ENCODE data around the gene HJURP. TPM values are rescaled to one million over a fixed set of nuclear protein-coding genes. Genes with fewer than 3 reads are reported as not detected.

The HJURP gene
- total RNA-seq, 1 experiment from 2014 or later, result 35.0 TPM

DNA sequence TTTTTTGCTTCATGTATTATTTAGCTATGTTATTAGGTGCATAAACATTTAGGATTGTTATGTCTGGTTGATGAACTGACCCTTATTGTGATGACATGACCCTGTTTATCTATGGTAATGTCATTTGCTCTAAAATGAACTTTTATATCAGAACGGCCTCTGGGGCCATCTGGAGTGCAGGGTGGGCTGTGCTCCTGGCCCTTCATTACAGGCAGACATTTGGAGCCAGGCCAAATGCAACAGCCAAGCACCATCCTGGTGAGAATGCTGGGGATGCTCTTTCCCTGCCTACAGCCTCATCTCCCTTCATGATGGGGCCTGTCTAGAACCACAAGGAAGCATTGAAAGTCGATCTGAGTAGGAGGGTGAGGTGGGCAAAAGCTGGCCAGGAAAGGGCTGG lies 38.0 kb downstream of the HJURP start:
- Mint-ChIP-seq H3K27me3 (ENCODE audit: insufficient read depth, unreplicated experiment) (no peaks in the 10 kb centered on the region), H3K4me3 (ENCODE audit: unreplicated experiment) (no peak overlapping the region), H3K9me3 (ENCODE audit: unreplicated experiment) (no peaks in the 10 kb centered on the region), H3K4me1 (ENCODE audit: low read depth, unreplicated experiment) (no peaks in the 10 kb centered on the region), H3K36me3 (ENCODE audit: insufficient read depth, unreplicated experiment) (no peaks in the 10 kb centered on the region), H3K27ac (ENCODE audit: unreplicated experiment) (no peak overlapping the region)
- Histone ChIP-seq H3K4me3 (ENCODE audit: low read depth, low read length) (no peak overlapping the region), H3K36me3 (ENCODE audit: control insufficient read depth, insufficient read depth, low read length) (no peaks in the 10 kb centered on the region), H3K9me3 (no peaks in the 10 kb centered on the region), H3K27me3 (replicated peaks; ENCODE audit: control insufficient read depth, insufficient read depth, low read length) (no peaks in the 10 kb centered on the region), H3K4me1 (no peaks in the 10 kb centered on the region)
- TF ChIP-seq, protein P1, sequence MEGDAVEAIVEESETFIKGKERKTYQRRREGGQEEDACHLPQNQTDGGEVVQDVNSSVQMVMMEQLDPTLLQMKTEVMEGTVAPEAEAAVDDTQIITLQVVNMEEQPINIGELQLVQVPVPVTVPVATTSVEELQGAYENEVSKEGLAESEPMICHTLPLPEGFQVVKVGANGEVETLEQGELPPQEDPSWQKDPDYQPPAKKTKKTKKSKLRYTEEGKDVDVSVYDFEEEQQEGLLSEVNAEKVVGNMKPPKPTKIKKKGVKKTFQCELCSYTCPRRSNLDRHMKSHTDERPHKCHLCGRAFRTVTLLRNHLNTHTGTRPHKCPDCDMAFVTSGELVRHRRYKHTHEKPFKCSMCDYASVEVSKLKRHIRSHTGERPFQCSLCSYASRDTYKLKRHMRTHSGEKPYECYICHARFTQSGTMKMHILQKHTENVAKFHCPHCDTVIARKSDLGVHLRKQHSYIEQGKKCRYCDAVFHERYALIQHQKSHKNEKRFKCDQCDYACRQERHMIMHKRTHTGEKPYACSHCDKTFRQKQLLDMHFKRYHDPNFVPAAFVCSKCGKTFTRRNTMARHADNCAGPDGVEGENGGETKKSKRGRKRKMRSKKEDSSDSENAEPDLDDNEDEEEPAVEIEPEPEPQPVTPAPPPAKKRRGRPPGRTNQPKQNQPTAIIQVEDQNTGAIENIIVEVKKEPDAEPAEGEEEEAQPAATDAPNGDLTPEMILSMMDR (IDR thresholded peaks at IDR 0.05; ENCODE audit: insufficient read depth in 1 of 2, low read depth in 1 of 2, low read length in 1 of 2, severe bottlenecking in 1 of 2, unreplicated experiment in 1 of 2), result no peak
- ChIA-PET POLR2A (no interaction called here), CTCF (no interaction called here)
- no peak for DNase-seq
- intact Hi-C loops (cut with micrococcal nuclease; ENCODE audit: unreplicated experiment), result no loop called here
- BruUV-seq (replicated peaks), result no TSS peak

DNA sequence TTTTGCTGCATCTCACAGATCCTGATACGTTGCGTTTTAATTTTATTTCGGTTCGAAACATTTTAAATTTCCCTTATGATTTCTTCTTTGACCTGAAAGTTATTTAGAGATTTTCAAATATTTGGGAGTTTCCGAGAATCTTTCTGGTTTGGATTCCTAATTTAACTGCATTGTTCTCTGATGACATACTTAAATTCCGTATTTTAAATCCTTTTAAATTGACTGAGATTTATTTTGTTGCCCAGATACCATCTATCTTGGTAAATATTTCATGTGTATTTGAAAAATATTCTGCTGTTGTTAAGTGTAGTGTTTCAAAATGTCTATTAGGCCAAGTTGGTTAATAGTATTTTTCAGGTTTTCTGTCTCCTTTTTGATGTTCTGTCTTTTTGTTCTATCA lies 38.5 kb downstream of the HJURP start:
- intact Hi-C loops (cut with micrococcal nuclease; ENCODE audit: unreplicated experiment), result no loop called here
- H3K4me3 Mint-ChIP-seq (ENCODE audit: unreplicated experiment), result no peak overlapping the region
- no peaks in the 10 kb centered on the region for H3K27me3 Mint-ChIP-seq (ENCODE audit: insufficient read depth, unreplicated experiment)
- no peaks in the 10 kb centered on the region for H3K4me1 Mint-ChIP-seq (ENCODE audit: low read depth, unreplicated experiment)
- TF ChIP-seq, protein P1 (IDR thresholded peaks at IDR 0.05; ENCODE audit: insufficient read depth in 1 of 2, low read depth in 1 of 2, low read length in 1 of 2, severe bottlenecking in 1 of 2, unreplicated experiment in 1 of 2), result no peak
- CTCF ChIA-PET, result no interaction called here
- Histone ChIP-seq H3K4me3 (ENCODE audit: low read depth, low read length) (no peak overlapping the region), H3K36me3 (ENCODE audit: control insufficient read depth, insufficient read depth, low read length) (no peaks in the 10 kb centered on the region), H3K4me1 (no peaks in the 10 kb centered on the region), H3K27me3 (replicated peaks; ENCODE audit: control insufficient read depth, insufficient read depth, low read length) (no peaks in the 10 kb centered on the region), H3K9me3 (no peaks in the 10 kb centered on the region)
- H3K27ac Mint-ChIP-seq (ENCODE audit: unreplicated experiment), result no peak overlapping the region
- no peaks in the 10 kb centered on the region for H3K36me3 Mint-ChIP-seq (ENCODE audit: insufficient read depth, unreplicated experiment)
- BruUV-seq (replicated peaks), result no TSS peak
- no peaks in the 10 kb centered on the region for H3K9me3 Mint-ChIP-seq (ENCODE audit: unreplicated experiment)
- no peak for DNase-seq
- POLR2A ChIA-PET, result no interaction called here

DNA sequence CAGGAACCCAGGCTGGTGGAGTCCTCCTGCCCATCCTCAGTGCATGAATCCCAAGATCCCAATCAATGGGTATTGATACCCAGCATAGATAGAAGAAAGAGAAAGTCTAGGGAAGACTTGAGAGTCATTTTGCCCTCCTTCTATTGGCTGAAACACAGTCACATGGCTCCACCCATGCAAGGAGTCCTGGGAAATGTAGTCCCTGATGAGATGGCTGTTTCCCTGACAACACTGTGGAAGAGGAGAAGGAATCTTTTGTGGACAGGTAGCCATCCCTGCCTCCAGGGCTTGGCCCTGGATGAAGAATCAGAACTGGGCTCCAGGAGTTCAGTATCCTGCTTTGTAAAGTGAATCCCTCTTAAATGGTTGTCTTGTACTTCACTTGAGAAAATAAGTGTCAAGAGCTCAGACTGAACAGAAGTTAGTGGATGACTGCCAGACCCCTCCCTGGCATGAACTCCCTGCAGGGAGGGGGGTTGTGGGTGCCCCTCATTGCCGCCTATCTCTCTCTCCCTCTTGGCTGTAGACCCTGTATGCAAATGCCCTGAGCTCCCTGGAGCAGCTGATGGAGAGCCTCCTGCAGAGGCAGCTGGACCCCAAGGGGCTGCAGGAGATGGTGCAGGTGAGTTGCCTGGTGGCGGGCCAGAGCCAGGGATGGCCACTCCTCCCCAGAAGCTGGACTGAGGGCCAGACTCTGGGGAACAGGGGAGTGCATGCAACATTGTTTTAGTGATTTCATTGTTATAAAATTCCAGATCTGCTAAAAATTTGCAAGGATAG lies 40.1 kb downstream of the HJURP start:
- no peaks in the 10 kb centered on the region for H3K36me3 ChIP-seq (ENCODE audit: control insufficient read depth, insufficient read depth, low read length)
- H3K36me3 Mint-ChIP-seq (ENCODE audit: insufficient read depth, unreplicated experiment), result no peaks in the 10 kb centered on the region
- no peaks in the 10 kb centered on the region for H3K9me3 ChIP-seq
- POLR2A ChIA-PET, result no interaction called here
- intact Hi-C loops (cut with micrococcal nuclease; ENCODE audit: unreplicated experiment), result no loop called here
- no peak overlapping the region for H3K4me3 Mint-ChIP-seq (ENCODE audit: unreplicated experiment)
- no peaks in the 10 kb centered on the region for H3K4me1 ChIP-seq
- no TSS peak for BruUV-seq (replicated peaks)
- no peaks in the 10 kb centered on the region for H3K9me3 Mint-ChIP-seq (ENCODE audit: unreplicated experiment)
- no peaks in the 10 kb centered on the region for H3K27me3 Mint-ChIP-seq (ENCODE audit: insufficient read depth, unreplicated experiment)
- no peaks in the 10 kb centered on the region for H3K4me1 Mint-ChIP-seq (ENCODE audit: low read depth, unreplicated experiment)
- no peaks in the 10 kb centered on the region for H3K27me3 ChIP-seq (replicated peaks; ENCODE audit: control insufficient read depth, insufficient read depth, low read length)
- TF ChIP-seq, protein P1 (IDR thresholded peaks at IDR 0.05; ENCODE audit: insufficient read depth in 1 of 2, low read depth in 1 of 2, low read length in 1 of 2, severe bottlenecking in 1 of 2, unreplicated experiment in 1 of 2), result no peak
- no peak overlapping the region for H3K4me3 ChIP-seq (ENCODE audit: low read depth, low read length)
- no peak for DNase-seq
- H3K27ac Mint-ChIP-seq (ENCODE audit: unreplicated experiment), result no peak overlapping the region
- CTCF ChIA-PET, result no interaction called here

Data from Caco-2 (cell line).